ENCODE measurements around the gene CAMSAP2.
"Not testable (repeated sequence)": the region's sequence is repeated elsewhere in the genome, so short reads cannot be mapped to it uniquely, and the experiment has no call there.

CAMSAP2 gene

DNA sequence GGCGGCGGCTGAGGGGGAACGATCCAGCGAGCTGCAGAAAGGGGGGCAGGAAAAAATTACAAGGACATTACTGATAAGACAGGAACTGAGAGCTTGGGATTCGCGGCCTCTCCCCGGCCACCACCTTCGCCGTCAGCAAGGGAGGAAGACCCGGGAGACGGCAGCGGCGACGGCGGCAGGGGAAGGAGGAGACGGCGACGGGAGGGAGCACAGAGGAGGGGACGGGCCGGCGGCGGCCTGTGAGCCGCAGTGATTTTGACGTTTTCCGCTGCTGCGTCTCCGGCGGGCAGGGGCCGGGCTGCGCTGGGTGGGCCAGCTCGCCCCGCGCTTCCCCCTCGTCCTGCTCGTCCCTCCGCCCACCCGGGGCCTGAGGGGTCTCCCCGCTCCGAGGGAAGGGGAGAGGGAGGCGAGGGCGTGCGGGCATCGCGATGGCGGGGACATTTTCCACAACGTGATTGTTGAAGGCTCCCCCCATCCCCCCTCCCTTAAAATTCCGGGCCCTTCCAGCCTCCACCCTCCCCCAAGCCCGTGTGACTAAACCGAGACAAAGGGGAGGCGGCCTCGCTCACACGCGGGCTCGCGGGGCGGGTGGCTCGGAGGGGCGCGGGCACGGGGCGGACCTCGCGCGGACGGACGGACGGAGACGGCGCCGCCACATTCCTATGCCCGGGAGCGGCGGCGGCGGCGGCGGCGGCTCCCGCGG is 407 bp downstream of the CAMSAP2 start:
- peak; percentile 97 for DNase-seq

DNA sequence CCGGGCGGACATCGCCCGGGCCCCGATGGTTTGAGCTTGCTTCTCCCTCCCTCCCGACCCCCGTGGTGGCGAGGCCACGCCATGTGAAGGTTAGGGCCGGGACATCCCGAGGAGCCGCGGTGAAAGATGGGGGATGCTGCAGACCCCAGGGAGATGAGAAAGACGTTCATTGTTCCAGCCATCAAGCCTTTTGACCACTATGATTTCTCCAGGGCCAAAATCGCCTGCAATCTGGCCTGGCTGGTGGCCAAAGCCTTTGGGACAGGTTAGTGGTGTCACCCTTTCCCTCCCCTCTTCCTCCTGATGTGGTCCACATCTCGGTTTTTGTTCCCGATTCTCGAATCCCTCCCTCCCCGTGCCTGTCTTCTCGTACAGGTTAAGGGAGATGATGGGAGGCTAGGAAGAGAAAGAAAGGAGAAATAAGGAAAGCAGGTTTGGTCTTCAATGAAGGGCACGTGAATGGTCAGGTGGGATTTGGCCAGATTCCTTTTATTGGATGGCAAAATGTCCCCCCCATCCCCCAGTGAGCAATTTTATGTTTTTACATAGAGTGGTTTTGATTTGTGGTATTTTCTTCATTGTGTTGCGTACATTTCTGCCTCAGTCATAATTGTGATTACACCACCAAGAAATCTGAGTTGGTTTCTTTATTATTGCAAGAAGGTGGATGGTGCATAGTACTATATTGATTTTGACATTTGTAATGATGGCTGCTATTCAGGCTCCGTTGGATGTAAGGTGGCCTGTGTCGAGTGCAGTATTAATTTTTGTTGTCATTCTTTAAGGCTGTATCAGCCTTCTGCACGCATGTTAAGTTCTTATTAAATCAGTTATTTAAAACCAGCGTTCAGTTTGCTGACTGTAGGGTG is 1.2 kb downstream of the CAMSAP2 start:
- peak; percentile 68 for DNase-seq

DNA sequence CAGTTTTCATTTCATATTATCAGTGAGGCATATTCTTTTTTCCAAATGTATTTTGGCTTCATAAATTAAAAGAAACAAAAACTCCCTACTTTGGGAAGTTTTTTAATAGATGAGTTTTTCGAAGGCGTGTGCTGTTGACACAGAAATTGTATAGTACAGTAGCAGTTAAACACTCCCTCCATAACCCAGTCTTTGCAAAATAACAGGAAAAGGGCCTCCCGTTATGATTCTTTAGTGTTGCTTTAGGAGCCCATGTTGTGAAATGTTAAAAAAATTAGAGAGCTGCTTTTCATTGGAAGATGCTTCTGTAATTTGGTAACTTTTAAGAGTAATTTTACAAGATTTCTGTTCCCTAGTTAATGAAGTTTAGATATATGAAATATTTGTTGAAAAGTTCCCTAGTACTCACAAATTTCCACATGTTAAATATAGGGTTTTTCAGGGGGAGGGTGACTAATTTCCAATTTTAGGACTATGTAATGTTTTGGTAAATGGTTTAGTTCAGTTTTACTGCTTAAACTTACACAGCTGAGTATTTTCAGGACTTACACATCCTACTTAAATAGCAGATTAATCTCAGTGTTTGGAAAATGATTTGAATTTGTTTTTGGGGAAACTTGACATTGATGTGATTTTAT is 2.0 kb downstream of the CAMSAP2 start:
- no peak for DNase-seq

DNA sequence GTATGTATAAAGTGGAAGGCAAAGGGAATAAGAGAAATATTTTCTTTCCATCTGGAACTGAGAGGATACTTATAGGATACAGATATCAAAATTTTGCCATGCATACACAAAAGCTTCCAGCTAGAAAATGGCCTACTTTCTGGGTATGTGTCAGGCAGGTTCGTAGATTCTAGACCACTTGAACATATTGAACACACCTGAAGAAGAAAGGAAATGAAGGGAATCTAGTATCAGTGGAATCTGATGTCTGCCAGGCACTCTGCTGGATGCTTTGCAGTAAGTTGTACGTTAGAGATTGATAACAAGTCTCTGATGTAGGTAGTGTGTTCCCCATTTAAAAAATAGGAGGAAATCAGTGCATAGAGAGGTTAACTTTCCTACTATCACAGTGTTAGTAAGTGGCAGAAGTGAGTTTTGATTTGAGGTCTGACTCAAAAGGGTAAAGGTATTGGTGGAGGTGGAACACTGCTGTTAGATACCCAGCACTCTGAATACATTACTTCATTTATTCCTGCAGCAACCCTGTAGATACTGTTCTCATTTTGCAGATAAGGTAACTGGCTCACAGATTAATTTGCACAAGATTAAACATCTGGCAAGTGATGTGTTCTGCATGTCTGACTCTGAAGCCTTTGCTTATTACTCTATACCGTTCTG is 3.0 kb downstream of the CAMSAP2 start:
- DNase-seq = no peak

DNA sequence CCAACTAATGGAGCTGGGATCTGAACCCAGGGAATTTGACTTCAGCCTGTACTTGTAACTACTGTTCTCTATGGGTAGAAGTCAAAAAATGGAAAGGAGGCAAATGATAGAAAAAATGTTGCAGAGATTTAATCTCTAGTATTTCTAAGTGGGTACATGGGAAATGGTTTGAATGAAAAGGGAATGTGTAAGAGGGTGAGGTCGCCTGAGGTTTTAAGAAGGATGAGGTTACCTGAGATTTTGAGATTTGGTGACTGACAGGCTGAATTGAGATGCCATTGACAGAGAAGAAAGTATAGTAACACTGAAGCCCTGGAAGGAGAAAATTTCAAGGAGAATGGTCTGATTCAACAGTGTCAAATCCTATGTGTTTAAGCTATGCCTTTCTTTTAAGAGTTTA is 5.5 kb downstream of the CAMSAP2 start:
- DNase-seq = no peak

DNA sequence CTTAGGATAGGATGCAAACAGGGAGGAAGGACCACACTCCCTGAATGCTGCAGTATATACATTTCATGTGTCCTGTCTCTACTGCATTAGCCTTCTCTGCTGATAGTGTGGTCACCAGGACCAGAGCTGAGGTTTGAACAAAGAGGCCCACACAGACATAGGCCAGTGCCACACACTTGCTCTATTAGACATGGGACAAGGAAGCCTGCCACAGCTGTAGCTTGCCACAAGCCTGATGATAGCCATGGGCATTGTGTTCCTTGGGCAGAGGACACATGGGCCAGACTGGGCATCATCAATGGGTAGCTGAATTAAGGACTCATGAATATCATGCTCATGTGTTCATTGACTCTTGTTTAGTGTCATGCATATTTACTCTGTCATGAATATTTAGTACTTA is 10.4 kb downstream of the CAMSAP2 start:
- DNase-seq = no peak

DNA sequence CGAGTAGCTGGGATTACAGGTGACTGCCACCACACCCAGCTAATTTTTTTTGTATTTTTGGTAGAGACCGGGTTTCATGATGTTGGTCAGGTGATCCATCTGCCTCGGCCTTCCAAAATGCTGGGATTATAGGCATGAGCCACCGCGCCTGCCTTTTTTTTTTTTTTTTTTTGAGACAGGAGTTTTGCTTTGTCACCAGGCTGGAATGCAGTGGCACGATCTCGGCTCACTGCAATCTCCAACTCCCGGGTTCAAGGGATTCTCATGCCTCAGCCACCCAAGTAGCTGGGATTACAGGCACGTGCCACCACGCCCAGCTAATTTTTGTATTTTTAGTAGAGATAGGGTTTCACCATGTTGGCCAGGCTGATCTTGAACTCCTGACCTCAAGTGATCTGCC is 12.1 kb downstream of the CAMSAP2 start:
- DNase-seq = not testable (repeated sequence)

DNA sequence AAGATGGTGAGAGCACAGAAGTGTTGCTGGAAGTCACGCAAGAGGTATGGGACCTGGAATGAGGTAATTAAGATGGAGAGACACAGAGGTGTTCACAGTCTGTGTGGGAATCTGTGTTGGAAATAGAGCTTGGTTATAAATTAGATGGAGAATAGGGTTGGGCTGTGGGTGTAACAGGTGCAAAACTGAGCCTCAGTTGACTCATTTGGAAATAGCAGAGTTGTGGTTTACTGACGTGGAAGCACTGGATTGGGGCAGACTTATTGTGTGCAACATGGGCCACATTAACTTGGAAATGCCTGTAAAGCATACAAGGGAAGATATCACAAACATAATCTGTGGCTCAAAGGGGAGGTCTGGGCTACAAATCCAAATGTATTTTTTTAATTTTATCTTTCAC is 13.0 kb downstream of the CAMSAP2 start:
- no peak for DNase-seq

DNA sequence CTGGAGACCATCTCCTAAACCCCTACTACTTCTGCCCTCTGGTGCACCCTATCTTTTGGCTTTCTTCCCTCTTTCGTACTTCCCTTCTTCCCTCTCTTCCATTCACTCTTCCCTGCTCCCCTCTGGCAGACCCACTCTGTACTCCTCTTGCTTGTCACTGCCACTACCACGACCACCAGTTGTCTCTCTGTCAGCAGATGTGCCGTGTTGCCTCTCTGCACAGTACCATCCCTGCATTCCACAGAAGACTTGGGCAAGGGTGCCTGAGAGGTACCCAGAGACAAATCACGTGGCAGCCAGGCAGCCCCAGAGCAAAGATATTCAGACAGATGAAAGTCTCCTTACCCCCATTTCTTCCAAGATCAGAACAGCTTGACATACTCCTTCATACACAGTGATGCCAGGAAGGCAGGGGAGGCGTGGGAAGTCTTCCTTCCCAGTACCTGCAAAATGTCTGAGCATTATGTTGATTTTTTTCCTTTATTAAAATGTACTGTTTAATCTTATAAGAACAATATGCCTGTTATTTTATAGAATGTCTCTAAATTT is 15.0 kb downstream of the CAMSAP2 start:
- no peak for DNase-seq

DNA sequence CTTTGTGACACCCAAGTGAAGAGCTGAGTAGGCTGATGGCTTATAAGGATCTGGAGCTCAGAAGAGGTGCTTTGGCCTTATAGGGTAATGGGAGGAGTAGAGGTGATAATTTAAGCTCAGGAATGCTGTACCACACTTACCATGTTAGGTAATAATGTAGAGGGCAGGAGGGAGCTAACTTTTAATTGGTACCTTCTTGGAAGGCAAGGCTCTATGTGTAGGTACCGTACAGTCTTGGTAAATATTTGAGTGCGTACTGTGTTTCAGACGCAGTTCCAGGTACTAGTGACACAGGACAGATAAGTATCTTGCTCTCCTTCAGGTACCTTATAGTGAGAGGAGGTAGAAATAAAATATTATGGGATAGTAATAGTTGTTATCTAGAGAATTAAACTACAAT is 16.8 kb downstream of the CAMSAP2 start:
- no peak for DNase-seq

DNA sequence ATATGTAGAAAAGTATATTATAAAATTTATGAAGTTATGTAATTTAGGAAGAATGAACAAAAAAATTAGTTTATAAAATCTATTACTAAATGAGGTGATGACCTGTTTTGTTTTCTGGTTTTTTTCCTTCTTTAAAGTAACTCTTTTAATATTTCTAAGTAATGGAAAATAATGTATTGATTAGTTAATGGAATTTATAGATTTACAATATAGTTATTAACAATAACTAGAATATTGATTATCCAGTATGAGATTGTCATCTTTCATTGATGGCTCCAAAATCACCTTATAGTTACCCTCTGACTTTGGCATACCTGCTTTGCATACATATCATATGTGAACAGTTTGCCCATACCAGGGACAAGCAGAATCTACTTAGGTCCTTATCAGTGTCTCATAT is 23.4 kb downstream of the CAMSAP2 start:
- DNase-seq = no peak

DNA sequence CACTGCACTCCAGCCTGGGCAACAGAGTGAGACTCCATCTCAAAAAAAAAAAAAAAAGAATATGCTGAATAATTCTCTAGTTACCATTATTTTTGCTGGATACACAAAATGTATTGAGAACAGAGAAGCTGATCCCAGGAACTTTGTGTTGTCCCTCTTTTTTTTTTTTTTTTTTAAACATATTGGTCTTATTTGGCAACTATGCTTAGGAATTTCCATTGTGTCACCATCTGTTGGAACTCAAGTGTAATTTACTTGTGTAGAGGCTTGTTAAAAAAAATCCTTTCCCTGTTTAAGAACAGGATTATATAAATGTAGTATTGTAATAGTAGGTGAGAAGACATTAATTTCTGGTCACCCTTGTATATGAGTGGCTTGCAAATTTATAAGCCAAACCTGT is 28.6 kb downstream of the CAMSAP2 start:
- DNase-seq = no peak

DNA sequence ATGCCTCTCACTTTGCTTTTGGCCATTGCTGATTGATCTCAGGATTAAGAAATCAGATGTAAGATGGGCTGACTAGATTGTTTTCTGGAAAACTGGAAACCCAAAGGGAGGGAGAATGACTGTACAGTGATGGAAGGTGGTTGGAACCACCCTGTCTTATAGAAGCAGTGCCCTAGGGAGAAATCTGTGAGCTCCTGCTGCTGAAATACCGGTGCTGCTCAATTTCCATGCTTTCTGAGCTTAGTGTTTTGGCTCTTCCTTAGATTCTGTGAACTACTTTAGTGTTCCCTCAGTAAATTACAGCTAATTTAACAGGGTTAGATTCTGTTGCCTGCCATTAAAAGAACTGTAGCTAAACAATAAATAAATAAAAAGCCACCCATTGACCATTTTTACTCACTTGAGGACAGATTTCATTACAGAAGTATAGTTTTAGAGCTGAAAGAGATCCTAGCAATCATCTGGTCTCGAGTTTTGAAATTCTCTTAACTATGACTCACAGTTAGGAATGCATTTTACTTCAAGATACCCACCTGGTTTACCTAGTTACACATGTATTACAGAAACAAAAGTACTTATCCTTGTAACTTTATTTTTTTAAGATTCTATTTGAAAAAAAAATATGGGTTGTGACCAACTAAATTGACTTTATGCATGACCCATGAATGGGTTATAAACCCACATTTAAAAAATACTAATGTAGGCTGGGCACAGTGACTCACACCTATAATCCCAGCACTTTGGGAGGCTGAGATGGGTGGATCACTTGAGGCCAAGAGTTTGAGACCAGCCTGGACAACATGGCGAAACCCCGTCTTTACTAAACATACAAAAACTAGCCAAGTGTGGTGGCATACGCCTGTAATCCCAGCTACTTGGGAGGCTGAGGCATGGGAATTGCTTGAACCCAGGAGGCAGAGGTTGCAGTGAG is 33.2 kb downstream of the CAMSAP2 start:
- no peak for DNase-seq

DNA sequence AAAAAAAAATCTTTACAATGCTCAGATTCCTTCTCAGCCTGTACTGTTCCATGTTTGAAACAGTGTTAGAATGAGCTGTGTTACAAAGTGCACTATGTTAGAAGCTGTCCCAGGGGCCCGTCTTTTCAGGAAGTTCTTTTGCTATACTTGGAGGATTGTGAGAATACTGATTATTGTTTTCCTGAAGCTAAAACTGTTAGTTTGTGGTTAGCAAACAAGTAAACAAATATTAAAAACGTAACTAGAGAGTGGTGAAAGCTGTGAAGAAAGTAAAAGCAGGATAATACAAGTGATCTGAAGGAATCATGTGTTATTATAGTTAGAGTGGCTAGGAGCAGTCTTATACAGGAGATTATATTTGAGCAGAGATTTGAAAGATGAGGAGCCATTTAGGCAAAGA is 35.6 kb downstream of the CAMSAP2 start:
- DNase-seq = no peak

DNA sequence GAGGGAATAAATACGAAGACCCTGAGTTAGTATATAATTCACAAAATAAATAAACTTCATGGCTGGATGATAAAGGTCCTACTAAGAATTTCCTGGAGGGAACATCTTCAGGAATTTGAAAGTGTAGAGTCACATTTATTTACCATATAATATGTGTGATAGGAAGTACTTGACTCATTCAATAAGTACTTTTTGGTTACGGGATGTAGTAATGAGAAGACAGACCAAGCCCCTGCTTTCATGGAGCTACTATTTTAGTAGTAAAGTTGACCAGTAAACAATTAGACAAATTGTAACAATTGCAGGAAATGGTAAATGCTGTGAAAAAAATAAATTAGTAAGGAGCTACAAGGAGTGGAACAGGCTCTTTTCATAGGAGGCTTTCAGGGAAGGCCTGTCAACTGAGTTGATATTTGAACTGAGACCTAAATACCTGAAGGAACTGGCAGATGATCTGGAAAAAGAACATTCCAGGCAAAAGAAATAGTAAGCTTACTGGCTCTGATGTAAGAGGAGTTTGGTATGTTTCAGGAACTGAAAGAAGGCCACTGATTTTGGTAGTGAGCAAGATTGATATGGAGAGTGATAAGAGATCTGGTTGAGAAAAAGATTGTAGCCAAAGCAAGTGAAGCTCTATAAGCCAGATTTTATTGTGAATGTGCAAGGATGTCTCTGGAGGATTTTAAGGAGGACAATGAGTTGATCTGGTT is 36.2 kb downstream of the CAMSAP2 start:
- no peak for DNase-seq

DNA sequence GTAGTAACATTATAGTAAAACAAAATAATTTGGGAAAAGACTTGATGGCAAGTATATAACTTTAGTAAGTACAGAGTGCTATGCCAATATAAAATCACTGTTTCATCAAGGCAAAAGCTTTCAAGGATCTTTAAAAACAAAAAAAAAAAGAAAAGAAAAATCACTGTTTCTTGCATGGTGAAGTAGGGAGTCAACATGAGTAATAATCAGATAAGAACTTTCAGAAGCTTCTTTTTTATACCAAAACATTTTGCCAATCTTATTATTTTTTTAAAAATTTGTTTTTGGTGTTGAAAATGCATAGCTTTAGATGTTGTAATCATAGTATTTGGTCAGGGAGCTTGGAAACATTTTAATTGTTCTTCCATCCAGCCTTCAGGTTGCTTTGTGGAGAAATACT is 37.2 kb downstream of the CAMSAP2 start:
- DNase-seq = no peak

DNA sequence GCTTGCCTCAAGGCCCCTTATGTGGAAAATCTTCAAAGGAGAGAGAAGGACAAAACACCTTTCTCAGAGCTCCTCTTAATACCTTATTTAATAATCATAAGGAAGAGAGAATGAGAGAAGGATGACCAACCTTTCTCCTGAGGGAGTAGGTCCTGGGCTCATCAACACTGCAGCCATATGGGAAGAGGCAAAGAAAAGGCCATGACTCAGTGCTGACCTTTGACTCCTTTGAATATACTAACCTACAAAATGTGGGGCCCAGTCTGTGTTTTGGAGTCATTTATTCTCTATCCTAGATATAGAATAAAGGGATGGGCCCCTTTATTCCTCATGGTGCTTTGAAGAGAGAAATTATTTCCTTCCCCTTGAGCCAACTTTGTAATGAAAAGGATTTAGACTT is 38.3 kb downstream of the CAMSAP2 start:
- no peak for DNase-seq

DNA sequence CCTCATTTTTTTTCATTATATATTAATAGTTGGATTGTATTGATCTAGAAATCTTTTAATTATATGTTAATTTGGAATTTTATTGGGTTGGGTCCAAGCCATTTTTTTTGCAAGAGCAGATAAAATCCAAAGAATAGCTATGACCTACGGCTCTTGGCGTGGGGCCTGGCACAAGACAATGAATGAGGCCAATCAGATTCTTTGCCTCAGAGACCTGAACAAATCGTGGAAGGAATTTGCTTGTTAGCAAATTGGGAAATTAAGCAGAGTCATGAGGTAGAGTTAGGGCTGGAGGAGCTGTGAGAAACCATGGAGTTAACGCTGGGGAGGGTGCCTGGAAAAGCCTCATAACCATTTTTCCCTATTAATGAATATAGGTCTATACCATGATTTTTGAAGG is 40.1 kb downstream of the CAMSAP2 start:
- DNase-seq = no peak

DNA sequence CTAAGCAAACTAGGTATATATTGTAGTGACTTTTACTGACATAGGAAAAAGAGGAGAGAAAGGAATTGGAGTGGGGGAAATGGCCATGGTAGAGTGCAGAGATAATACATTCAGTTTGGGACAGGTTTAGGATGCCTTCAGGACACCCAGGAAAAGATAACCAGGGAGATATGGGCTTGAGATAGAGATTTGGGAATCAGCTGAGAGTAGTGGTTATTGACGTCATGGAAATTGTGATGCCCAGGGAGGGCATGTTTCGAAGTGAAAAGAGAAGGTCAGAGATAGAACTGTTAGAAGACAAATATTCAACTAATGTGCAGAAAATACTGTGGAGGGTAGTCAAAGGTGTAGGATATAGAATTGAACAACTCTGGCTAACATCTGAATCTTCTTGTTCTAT is 40.6 kb downstream of the CAMSAP2 start:
- no peak for DNase-seq

DNA sequence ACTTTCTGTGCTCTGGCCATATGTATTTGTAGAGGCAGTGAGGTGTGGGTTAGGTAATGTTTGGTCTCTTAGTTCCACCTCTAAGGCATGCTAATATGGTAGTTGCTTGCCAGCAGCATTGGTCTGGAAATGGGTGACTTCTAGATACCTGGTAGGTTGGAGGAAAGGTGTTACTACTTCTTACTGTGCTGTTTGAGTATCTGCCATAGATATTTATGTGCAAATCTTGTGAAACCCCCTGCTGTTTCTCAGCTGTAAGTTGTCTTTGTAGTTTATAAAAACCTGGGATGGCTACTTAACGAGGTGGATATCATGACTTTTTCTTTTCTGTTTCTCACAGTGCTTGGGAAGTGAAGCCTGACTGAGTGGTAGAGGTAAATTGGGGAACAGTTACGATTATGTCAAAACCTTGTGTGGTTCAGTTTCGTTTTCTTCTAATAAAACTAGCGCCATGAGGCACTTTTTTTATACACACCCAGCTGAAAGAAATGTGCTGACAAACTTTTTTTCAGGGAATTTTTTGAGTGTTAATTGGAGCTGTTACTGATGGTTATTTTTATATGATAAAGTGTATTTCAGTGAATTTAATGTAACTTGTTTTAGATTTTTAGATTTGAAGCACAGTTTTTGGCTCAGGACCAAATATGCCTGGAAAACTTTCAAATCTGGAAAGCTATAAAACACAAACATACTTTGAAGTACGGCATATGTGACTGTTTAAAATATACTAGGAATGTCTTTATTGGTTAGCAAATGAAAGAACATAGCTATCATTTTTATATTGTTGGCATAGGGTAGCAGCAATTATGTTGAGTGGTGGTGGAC is 42.1 kb downstream of the CAMSAP2 start:
- DNase-seq = no peak
